Measurements from ENCODE around the gene PCSK5.

The PCSK5 gene

GRCh38 chr9:76101947-76102346 lies 211.5 kb downstream of the PCSK5 start:
- in situ Hi-C loops (cut with MboI; ENCODE audit: low sequenced_read_pairs, unreplicated experiment), result no loop called here
- DNase-seq (ENCODE audit: low spot score), result no peak

GRCh38 chr9:76103531-76104315 lies 213.2 kb downstream of the PCSK5 start:
- TF ChIP-seq CTCF (IDR thresholded peaks at IDR 0.05; ENCODE audit: borderline replicate concordance, control extremely low read depth, extremely low read depth, insufficient read depth, missing control alignments), result no peak
- in situ Hi-C loops (cut with MboI; ENCODE audit: low sequenced_read_pairs, unreplicated experiment), result no loop called here
- DNase-seq (ENCODE audit: low spot score), result no peak

More at GRCh38 chr9:76101947-76102346, 211.5 kb downstream of the PCSK5 start:
- no peak for TF ChIP-seq CTCF (IDR thresholded peaks at IDR 0.05; ENCODE audit: borderline replicate concordance, control extremely low read depth, extremely low read depth, insufficient read depth, missing control alignments)

GRCh38 chr9:76107482-76107881 lies 217.0 kb downstream of the PCSK5 start:
- TF ChIP-seq CTCF (IDR thresholded peaks at IDR 0.05; ENCODE audit: borderline replicate concordance, control extremely low read depth, extremely low read depth, insufficient read depth, missing control alignments), result no peak
- in situ Hi-C loops (cut with MboI; ENCODE audit: low sequenced_read_pairs, unreplicated experiment), result no loop called here
- no peak for DNase-seq (ENCODE audit: low spot score)

- in situ Hi-C loops (cut with MboI; ENCODE audit: low sequenced_read_pairs, unreplicated experiment), result no loop called here
- no peak for DNase-seq (ENCODE audit: low spot score)
- no peak for TF ChIP-seq CTCF (IDR thresholded peaks at IDR 0.05; ENCODE audit: borderline replicate concordance, control extremely low read depth, extremely low read depth, insufficient read depth, missing control alignments)
These were observed 219.5 kb downstream of the PCSK5 start for GRCh38 chr9:76109953-76110352.

- DNase-seq (ENCODE audit: low spot score), result no peak
- no peak for TF ChIP-seq CTCF (IDR thresholded peaks at IDR 0.05; ENCODE audit: borderline replicate concordance, control extremely low read depth, extremely low read depth, insufficient read depth, missing control alignments)
- in situ Hi-C loops (cut with MboI; ENCODE audit: low sequenced_read_pairs, unreplicated experiment), result no loop called here
These were observed 221.7 kb downstream of the PCSK5 start for GRCh38 chr9:76112151-76112550.

- in situ Hi-C loops (cut with MboI; ENCODE audit: low sequenced_read_pairs, unreplicated experiment), result no loop called here
- no peak for TF ChIP-seq CTCF (IDR thresholded peaks at IDR 0.05; ENCODE audit: borderline replicate concordance, control extremely low read depth, extremely low read depth, insufficient read depth, missing control alignments)
- no peak for DNase-seq (ENCODE audit: low spot score)
These were observed 223.7 kb downstream of the PCSK5 start for GRCh38 chr9:76114144-76114543.

Data from GM13976 (cell line).